Neural cell (in vitro differentiated cells): ENCODE measurements around the gene OLFM1.

Experiments
- EZH2 ChIP-seq: fragments of 200-600, 300-800 bp; shearing (Covaris generic), sonication (generic); IDR thresholded peaks from 2 replicates; pipeline ENCODE4 v1.6.1; 2014; ENCODE audit warnings: antibody characterized with exemption, low read length, borderline replicate concordance, mild to moderate bottlenecking; ENCODE audit not compliant: insufficient read depth, poor library complexity, severe bottlenecking
- POLR2AphosphoS5 ChIP-seq: IDR thresholded peaks from 2 replicates; pipeline ENCODE4 v1.6.1; 2012
- RAD21 ChIP-seq: fragments of 450-650 bp; conservative IDR thresholded peaks from 2 replicates; pipeline ENCODE4 v1.6.1; 2014; ENCODE audit warnings: antibody characterized with exemption, mild to moderate bottlenecking, moderate library complexity
- TF ChIP-seq, protein P1 (sequence below): fragments of 450-650 bp; IDR thresholded peaks from 2 replicates; pipeline ENCODE4 v1.5.1; 2014; ENCODE audit warnings: antibody characterized with exemption, mild to moderate bottlenecking, moderate library complexity; ENCODE audit not compliant: poor library complexity, severe bottlenecking

DNA sequence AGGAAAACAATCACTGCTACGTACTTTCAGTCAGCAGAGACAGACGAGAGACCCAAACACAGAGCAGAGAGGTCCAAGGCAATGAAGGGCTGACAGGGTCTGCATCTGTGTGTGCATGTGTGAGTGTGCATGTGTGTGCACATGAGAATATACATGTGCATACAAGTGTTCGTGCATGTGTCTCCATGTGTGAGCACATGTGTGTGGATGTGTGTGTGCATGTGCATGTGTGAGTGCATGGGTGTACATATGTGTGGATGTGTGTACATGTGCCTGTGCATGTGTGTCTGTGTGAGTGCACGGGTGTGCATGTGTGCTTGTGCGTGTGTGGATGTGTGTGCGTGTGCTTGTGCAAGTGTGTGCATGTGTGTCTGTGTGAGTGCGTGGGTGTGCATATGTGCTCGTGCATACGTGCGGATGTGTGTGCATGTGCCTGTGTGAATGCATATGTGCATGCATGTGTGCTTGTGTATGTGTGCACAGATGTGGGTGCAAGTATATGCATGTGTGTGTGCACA, 82.3 kb downstream of the OLFM1 start:
- TF ChIP-seq, protein P1, sequence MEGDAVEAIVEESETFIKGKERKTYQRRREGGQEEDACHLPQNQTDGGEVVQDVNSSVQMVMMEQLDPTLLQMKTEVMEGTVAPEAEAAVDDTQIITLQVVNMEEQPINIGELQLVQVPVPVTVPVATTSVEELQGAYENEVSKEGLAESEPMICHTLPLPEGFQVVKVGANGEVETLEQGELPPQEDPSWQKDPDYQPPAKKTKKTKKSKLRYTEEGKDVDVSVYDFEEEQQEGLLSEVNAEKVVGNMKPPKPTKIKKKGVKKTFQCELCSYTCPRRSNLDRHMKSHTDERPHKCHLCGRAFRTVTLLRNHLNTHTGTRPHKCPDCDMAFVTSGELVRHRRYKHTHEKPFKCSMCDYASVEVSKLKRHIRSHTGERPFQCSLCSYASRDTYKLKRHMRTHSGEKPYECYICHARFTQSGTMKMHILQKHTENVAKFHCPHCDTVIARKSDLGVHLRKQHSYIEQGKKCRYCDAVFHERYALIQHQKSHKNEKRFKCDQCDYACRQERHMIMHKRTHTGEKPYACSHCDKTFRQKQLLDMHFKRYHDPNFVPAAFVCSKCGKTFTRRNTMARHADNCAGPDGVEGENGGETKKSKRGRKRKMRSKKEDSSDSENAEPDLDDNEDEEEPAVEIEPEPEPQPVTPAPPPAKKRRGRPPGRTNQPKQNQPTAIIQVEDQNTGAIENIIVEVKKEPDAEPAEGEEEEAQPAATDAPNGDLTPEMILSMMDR = no peak
- TF ChIP-seq RAD21 (no peak), POLR2AphosphoS5 (no peak), EZH2 (no peak)
